Hepatocyte (in vitro differentiated cells): ENCODE measurements around the gene JARID2.
A peak's percentile ranks its signal among the peaks of the same experiment; 100 is the strongest.

Experiments used
- CTCF ChIP-seq: fragments of 200-600 bp; sonication (generic); IDR thresholded peaks from 2 replicates; pipeline ENCODE4 v1.5.1; 2016; ENCODE audit warnings: antibody characterized with exemption, mild to moderate bottlenecking; ENCODE audit not compliant: poor library complexity
- EZH2 ChIP-seq: fragments of 200-600 bp; sonication (generic); IDR thresholded peaks from 2 replicates; pipeline ENCODE4 v1.6.1; 2016; ENCODE audit warnings: antibody characterized with exemption, mild to moderate bottlenecking, borderline replicate concordance

- peak; percentile 11 for TF ChIP-seq CTCF
- no peak for TF ChIP-seq EZH2
Observed at GRCh38 chr6:15444881-15445280, 199.0 kb downstream of the JARID2 start.
